ENCODE data around the gene PCBP2. TPM values are rescaled to one million over a fixed set of nuclear protein-coding genes. Genes with fewer than 3 reads are reported as not detected.
"Not testable (repeated sequence)": the region's sequence is repeated elsewhere in the genome, so short reads cannot be mapped to it uniquely, and the experiment has no call there.

The PCBP2 gene
- 503 TPM for total RNA-seq
- long read RNA-seq, transcript PCBP2-207 (15 exons, 1,457 nt): major isoform, 35 of 232 reads
- long read RNA-seq, transcript PCBP2-202 (15 exons, 1,814 nt): minor isoform, 20 of 232 reads
- long read RNA-seq, transcript PCBP2-215 (13 exons, 1,619 nt): minor isoform, 15 of 232 reads
- long read RNA-seq, transcript PCBP2-201 (14 exons, 1,730 nt): minor isoform, 19 of 232 reads
- long read RNA-seq, partial matches to known transcripts: 34 of 232 reads
- long read RNA-seq, other reads (novel, unspliced or antisense): 77 of 232 reads

GRCh38 chr12:53451661-53452158, at the start of gene PCBP2:
Gene PCBP2 (plus strand): TSS chr12:53452102. CDS start chr12:53454801, 2,699 bp downstream.
- intact Hi-C loops (cut with DNase I): no loop called here
- peak; percentile 98 for ATAC-seq (ENCODE audit: poor library complexity)
- DNase-seq: peak; percentile 98

GRCh38 chr12:53402351-53402750, 49.6 kb upstream of the PCBP2 start:
- ATAC-seq (ENCODE audit: poor library complexity); intact Hi-C loops (cut with DNase I): not testable (repeated sequence)
- DNase-seq: peak; percentile 20

GRCh38 chr12:53402871-53403270, 49.0 kb upstream of the PCBP2 start:
- peak; percentile 8 for DNase-seq
- intact Hi-C loops (cut with DNase I): no loop called here
- ATAC-seq (ENCODE audit: poor library complexity): no peak

DNA sequence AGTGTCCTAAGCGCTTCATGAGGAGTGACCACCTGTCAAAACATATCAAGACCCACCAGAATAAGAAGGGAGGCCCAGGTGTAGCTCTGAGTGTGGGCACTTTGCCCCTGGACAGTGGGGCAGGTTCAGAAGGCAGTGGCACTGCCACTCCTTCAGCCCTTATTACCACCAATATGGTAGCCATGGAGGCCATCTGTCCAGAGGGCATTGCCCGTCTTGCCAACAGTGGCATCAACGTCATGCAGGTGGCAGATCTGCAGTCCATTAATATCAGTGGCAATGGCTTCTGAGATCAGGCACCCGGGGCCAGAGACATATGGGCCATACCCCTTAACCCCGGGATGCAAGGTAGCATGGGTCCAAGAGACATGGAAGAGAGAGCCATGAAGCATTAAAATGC, 41.0 kb upstream of the PCBP2 start:
- ATAC-seq (ENCODE audit: poor library complexity) (no peak), DNase-seq (no peak)
- intact Hi-C loops (cut with DNase I): no loop called here

DNA sequence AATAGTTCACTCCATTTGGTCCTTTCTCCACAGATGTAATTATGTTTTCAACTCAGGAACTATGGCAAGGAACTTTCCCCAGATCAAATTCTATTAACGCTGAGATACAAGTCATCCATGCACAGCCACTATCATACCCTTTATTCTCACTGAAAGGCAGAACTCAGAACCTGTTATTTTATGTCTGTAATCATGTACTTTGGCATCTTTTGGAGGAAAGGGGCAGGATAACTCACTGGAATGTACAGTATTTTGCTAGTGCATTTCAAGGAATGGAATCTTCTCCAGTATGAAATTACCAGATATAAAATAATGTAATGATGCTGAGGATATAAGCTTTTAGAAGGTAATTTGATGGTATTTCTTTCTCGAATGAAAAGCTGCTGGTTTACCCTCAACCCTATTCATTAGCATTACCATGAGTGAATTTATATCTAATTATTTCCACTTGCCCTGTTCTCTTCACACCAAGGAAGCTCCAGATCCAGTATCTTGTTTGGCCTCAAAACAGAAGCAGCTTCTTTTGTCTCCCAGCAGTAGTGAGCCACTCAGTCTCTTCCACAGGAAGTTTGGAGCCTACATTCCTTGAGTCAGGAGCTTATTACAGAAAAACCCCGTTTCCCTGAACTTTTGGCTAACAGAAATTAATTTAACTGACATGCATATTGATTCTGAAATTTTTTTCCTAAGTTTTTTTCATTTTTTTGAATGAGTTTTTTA, 38.3 kb upstream of the PCBP2 start:
- DNase-seq (no peak), ATAC-seq (ENCODE audit: poor library complexity) (no peak)
- intact Hi-C loops (cut with DNase I): no loop called here

DNA sequence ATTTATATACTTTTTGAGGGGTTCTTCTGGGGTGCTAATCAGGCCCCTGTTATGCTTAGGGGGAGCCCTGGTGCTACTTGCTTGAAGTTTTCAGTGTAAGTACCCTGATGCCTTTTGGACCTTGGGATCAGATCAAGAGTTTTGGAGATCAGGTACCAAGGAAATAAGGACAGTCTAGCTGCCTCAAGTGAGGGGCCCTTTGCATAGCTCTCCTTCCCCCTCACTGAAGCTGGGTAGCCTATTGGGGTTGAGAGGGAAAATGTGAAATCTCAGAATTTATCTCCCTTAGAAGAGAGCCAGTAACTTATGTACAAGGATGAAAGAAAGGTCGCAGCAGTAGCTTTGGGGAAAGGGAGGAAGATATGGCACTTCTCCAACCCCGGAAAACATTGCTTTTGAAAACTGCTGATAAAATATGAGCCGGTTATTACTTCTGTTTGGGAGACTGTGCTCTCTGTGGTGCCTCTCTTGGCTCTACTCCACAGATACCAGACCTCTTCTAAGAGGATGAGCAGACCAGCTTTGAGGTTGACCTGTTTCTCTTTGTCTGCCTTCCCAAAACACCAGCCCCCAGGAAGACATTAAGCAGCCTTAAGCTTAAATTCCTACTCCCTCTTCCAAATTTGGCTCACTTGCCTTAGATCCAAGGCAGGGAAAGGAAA, 37.0 kb upstream of the PCBP2 start:
- intact Hi-C loops (cut with DNase I): no loop called here
- peak; percentile 11 for ATAC-seq (ENCODE audit: poor library complexity)
- DNase-seq: no peak

- intact Hi-C loops (cut with DNase I): not testable (repeated sequence)
These were observed 36.0 kb upstream of the PCBP2 start for GRCh38 chr12:53415752-53416389.

DNA sequence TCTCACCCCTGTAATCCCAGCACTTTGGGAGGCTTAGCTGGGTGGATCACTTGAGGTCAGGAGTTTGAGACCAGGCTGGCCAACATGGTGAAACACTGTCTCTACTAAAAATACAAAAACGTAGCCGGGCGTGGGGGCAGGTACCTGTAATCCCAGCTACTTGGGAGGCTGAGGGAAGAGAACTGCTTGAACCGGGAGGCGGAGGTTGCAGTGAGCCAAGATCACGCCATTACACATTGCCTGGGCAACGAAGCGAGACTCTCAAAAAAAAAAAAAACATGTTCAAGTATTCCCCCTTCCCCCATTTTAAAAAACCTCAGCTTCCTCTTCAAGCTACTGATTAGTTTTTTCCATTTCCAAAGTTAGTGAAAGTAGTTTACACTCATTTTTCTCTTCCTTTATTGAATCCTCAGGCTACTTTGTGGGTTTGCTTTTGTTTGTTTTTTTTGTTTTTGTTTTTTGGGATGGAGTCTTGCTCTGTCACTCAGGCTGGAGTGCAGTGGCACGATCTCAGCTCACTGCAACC, 34.5 kb upstream of the PCBP2 start:
- intact Hi-C loops (cut with DNase I); ATAC-seq (ENCODE audit: poor library complexity): not testable (repeated sequence)

More at GRCh38 chr12:53415752-53416389, 36.0 kb upstream of the PCBP2 start:
- not testable (repeated sequence) for ATAC-seq (ENCODE audit: poor library complexity); DNase-seq

GRCh38 chr12:53418221-53418620, 33.7 kb upstream of the PCBP2 start:
- intact Hi-C loops (cut with DNase I): no loop called here
- ATAC-seq (ENCODE audit: poor library complexity) (no peak), DNase-seq (no peak)

More for the DNA sequence above, 34.5 kb upstream of the PCBP2 start:
- DNase-seq: not testable (repeated sequence)

DNA sequence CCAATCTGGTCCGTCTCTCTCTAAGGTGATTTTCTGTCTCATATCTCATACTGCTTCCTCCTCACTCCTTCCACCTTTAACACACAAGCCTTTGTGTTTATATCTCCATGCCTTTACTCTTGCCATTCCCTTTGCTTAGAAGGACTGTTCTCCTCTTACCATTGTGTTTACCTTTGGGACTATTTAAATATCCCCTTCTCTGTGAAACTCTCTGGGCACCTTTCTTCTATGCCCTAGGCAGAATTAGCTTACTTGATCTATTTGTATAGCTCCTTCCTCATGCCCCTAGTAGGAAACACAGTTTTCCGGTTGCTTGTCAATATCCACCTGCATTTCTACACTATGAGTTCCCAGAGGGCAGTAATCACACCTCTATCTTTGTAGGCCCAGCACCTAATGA, 32.1 kb upstream of the PCBP2 start:
- intact Hi-C loops (cut with DNase I): no loop called here
- no peak for ATAC-seq (ENCODE audit: poor library complexity)

GRCh38 chr12:53422247-53422646, 29.7 kb upstream of the PCBP2 start:
- intact Hi-C loops (cut with DNase I); ATAC-seq (ENCODE audit: poor library complexity); DNase-seq: not testable (repeated sequence)

More for the DNA sequence above, 32.1 kb upstream of the PCBP2 start:
- DNase-seq: no peak

GRCh38 chr12:53423597-53423996, 28.3 kb upstream of the PCBP2 start, which contains the start of gene AMHR2:
Gene AMHR2 (plus strand): TSS chr12:53423855. CDS start chr12:53423935, 80 bp downstream.
- ATAC-seq (ENCODE audit: poor library complexity) (no peak), DNase-seq (no peak)
- intact Hi-C loops (cut with DNase I): no loop called here

GRCh38 chr12:53424626-53425514, 27.0 kb upstream of the PCBP2 start:
- intact Hi-C loops (cut with DNase I): no loop called here
- ATAC-seq (ENCODE audit: poor library complexity) (no peak), DNase-seq (no peak)

- DNase-seq (no peak), ATAC-seq (ENCODE audit: poor library complexity) (no peak)
- intact Hi-C loops (cut with DNase I): no loop called here
These were observed 26.3 kb upstream of the PCBP2 start for GRCh38 chr12:53425515-53426150.

DNA sequence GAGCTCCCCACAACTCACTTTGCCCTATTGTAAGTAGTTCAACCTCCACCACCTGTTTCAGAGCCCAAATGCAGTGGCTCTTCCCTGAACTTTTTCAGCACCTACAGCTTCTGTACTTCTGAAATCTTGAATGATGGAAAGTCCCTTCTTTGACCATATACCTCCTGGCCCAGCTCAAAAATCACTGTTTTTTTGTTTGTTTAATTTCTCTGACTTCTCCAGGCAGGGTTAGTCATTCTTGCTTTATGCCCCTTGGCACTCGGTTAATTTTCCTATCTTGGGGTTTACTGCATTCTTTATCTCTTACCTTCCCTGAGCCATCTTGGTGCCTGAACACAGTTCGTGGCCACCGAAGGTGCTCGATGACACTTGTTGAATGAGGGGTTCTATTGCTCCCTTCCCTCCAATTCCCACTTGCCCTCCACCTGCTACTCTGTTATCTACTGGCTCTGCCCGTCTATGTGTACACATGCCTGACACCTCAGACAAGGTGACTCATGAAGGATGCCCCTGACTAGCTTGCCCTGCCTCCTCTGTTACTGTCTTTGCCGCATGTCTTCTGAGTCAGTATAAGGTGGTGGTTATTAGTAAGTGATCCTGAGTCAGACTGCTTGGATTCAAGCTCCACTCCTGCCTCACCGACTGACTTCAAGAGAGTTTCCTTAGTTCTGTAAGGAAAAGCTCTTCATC, 23.9 kb upstream of the PCBP2 start:
- DNase-seq: peak; percentile 13
- intact Hi-C loops (cut with DNase I): no loop called here
- ATAC-seq (ENCODE audit: poor library complexity): no peak

DNA sequence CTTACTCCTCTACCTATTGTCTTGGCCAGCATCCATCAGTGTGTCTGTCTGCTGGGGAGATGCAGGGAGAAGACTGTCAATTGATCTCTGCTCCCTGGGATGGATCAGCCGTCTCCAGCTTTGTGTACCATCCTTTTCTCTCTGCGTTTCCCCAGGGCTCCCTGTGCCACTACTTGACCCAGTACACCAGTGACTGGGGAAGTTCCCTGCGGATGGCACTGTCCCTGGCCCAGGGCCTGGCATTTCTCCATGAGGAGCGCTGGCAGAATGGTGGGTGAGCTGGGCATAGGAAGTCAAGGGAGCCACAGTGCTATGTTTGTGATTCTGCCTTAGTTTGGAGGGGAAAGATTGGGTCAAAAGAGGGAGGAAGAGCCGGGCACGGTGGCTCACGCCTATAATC, 23.2 kb upstream of the PCBP2 start:
- intact Hi-C loops (cut with DNase I): no loop called here
- ATAC-seq (ENCODE audit: poor library complexity) (no peak), DNase-seq (no peak)

- DNase-seq: no peak
- intact Hi-C loops (cut with DNase I): no loop called here
These were observed 21.8 kb upstream of the PCBP2 start for GRCh38 chr12:53430116-53430515.

More at GRCh38 chr12:53430116-53430515, 21.8 kb upstream of the PCBP2 start:
- ATAC-seq (ENCODE audit: poor library complexity): no peak

Measured in Right ventricle myocardium superior (tissue), 1 donor.